ENCODE measurements around the gene GALP.

The GALP gene

DNA sequence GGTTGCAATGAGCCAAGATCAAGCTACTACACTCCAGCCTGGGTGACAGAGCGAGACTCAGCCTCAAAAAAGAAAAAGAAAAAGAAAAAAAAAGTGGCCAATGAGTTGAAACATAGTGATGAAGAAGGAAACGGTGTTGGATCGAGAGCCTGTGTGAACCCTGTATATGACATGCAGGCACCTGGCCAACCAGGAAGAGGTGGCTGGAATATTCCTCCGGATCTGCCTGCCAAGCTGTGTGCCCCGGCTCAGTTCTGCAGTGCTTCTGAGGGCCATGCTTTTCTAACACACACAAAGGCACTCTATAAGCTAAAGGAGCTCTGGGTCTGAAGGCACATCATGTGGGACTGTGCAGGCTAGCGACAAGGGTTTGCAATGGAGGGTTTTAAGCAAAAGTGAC lies 38.4 kb upstream of the GALP start:
- no peak overlapping the region for H2AK5ac ChIP-seq (ENCODE audit: low read length, severe bottlenecking)
- no peak overlapping the region for H2BK12ac ChIP-seq (ENCODE audit: low read length in 2 of 2)
- no peak overlapping the region for H3K4me2 ChIP-seq (ENCODE audit: low read length, poor library complexity, severe bottlenecking)
- no peak overlapping the region for H2BK15ac ChIP-seq (ENCODE audit: low read depth, poor library complexity, severe bottlenecking)
- H3K23ac ChIP-seq (ENCODE audit: low read length in 2 of 2), result no peak overlapping the region
- no peaks in the 10 kb centered on the region for H3K9me3 ChIP-seq (ENCODE audit: control insufficient read depth, low read length)
- no peak overlapping the region for H2AFZ ChIP-seq (ENCODE audit: low read depth, low read length)
- H3K36me3 ChIP-seq (ENCODE audit: control insufficient read depth in 1 of 2, insufficient read depth in 2 of 2, low read depth in 1 of 2, low read length in 2 of 2), result peaks cover under 1% of the 10 kb centered on the region in 2 experiments
- H3K14ac ChIP-seq (ENCODE audit: low read length in 2 of 2), result no peak overlapping the region
- H2BK120ac ChIP-seq (ENCODE audit: low read depth, low read length), result no peak overlapping the region
- 90% methylated on average over 5 of the region's 6 CpGs for WGBS
- H4K91ac ChIP-seq (ENCODE audit: low read length), result no peak overlapping the region
- DNase-seq, result no peak
- no peak overlapping the region for H2BK5ac ChIP-seq (ENCODE audit: low read depth, low read length, poor library complexity, severe bottlenecking)
- no peak overlapping the region for H3K27ac ChIP-seq (ENCODE audit: low read length, poor library complexity, severe bottlenecking)
- H3K79me1 ChIP-seq (replicated peaks; ENCODE audit: low read length, poor library complexity, severe bottlenecking), result peaks cover 4% of the 10 kb centered on the region
- H3K9ac ChIP-seq (ENCODE audit: low read length), result no peak overlapping the region
- H3K18ac ChIP-seq (ENCODE audit: low read depth in 1 of 2, low read length in 2 of 2), result no peak overlapping the region
- H3K4me1 ChIP-seq (ENCODE audit: control insufficient read depth, insufficient read depth, low read depth, low read length), result peaks cover 8% of the 10 kb centered on the region
- no peaks in the 10 kb centered on the region for H3K27me3 ChIP-seq (ENCODE audit: control insufficient read depth in 1 of 2, insufficient read depth in 1 of 2, low read length in 2 of 2)
- no peak overlapping the region for H4K8ac ChIP-seq (ENCODE audit: low read length)
- H3K4ac ChIP-seq (ENCODE audit: low read depth in 1 of 2, low read length in 2 of 2), result no peak overlapping the region
- no peak overlapping the region for H3K4me3 ChIP-seq (ENCODE audit: insufficient read depth in 1 of 2, low read depth in 1 of 2, low read length in 2 of 2)

DNA sequence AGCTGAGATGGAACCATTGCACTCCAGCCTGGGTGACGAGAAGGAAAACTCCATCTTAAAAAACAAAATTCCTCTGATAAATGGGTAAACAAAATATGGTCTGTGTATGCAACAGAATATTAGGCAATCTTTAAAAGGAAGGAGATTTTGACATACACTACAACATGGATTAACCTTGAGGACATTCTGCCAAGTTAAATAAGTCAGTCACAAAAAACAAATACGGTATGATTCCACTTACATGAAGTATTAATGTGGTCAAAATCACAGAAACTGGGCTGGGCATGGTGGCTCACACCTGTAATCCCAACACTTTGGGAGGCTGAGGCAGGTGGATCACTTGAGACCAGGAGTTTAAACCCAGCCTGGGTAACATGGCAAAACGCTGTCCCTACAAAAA lies 37.7 kb upstream of the GALP start:
- whole genome bisulfite sequencing, result 81% methylated on average over 2 of the region's 3 CpGs
- H2AK5ac ChIP-seq (ENCODE audit: low read length, severe bottlenecking), result no peak overlapping the region
- no peak overlapping the region for H3K23ac ChIP-seq (ENCODE audit: low read length in 2 of 2)
- no peak for DNase-seq
- peaks cover 14% of the 10 kb centered on the region for H3K4me1 ChIP-seq (ENCODE audit: control insufficient read depth, insufficient read depth, low read depth, low read length)
- no peak overlapping the region for H2BK5ac ChIP-seq (ENCODE audit: low read depth, low read length, poor library complexity, severe bottlenecking)
- H3K4me2 ChIP-seq (ENCODE audit: low read length, poor library complexity, severe bottlenecking), result no peak overlapping the region
- H3K4ac ChIP-seq (ENCODE audit: low read depth in 1 of 2, low read length in 2 of 2), result no peak overlapping the region
- H3K79me1 ChIP-seq (replicated peaks; ENCODE audit: low read length, poor library complexity, severe bottlenecking), result peaks cover 10% of the 10 kb centered on the region
- H4K8ac ChIP-seq (ENCODE audit: low read length), result no peak overlapping the region
- peaks cover 3 to 7% of the 10 kb centered on the region in 2 experiments for H3K36me3 ChIP-seq (ENCODE audit: control insufficient read depth in 1 of 2, insufficient read depth in 2 of 2, low read depth in 1 of 2, low read length in 2 of 2)
- no peak overlapping the region for H3K18ac ChIP-seq (ENCODE audit: low read depth in 1 of 2, low read length in 2 of 2)
- no peak overlapping the region for H2BK12ac ChIP-seq (ENCODE audit: low read length in 2 of 2)
- no peaks in the 10 kb centered on the region for H3K27me3 ChIP-seq (ENCODE audit: control insufficient read depth in 1 of 2, insufficient read depth in 1 of 2, low read length in 2 of 2)
- H3K27ac ChIP-seq (ENCODE audit: low read length, poor library complexity, severe bottlenecking), result no peak overlapping the region
- no peak overlapping the region for H2AFZ ChIP-seq (ENCODE audit: low read depth, low read length)
- H4K91ac ChIP-seq (ENCODE audit: low read length), result no peak overlapping the region
- no peak overlapping the region for H2BK15ac ChIP-seq (ENCODE audit: low read depth, poor library complexity, severe bottlenecking)
- no peak overlapping the region for H3K14ac ChIP-seq (ENCODE audit: low read length in 2 of 2)
- no peaks in the 10 kb centered on the region for H3K9me3 ChIP-seq (ENCODE audit: control insufficient read depth, low read length)
- no peak overlapping the region for H3K4me3 ChIP-seq (ENCODE audit: insufficient read depth in 1 of 2, low read depth in 1 of 2, low read length in 2 of 2)
- no peak overlapping the region for H2BK120ac ChIP-seq (ENCODE audit: low read depth, low read length)
- H3K9ac ChIP-seq (ENCODE audit: low read length), result no peak overlapping the region

DNA sequence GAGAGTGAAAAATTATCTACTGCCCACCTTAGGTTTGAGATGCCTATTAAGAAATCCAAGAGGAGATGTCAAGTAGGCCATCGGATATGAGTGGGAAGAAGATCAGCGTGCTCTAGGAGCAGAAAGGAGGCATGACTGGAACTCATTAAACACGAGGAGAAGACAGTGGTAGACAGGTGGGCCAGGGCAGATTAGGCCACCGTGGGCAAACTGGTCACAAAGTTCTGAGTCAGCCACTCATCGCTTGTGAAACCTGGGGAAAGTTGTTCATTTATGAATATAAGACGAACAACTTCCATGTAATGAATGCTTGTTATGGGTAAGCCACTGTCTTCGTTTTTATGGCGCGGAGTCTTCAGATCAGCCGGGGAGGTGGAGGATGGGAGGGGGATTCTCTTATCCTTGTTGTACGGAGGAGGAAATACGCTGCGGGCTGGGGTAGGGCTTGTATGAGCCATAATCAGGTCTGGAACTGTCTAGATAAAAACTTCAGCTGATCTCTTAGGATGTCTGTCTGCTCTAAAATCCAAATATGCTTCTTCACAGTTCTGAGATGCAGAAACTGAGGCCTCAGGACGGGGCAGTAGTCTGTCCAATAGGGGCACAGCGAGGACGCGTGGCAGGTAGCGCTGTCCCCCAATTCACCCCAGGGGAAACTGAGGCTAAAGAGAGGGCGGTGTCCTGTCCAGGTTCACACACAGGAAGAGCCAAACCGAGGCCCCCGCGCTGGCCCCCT lies 35.8 kb upstream of the GALP start:
- H2AK5ac ChIP-seq (ENCODE audit: low read length, severe bottlenecking), result peak overlapping the region; percentile 83
- H3K27me3 ChIP-seq (ENCODE audit: control insufficient read depth in 1 of 2, insufficient read depth in 1 of 2, low read length in 2 of 2), result no peaks in the 10 kb centered on the region
- peak overlapping the region; percentile 57 to 81 for H3K4me3 ChIP-seq (ENCODE audit: insufficient read depth in 1 of 2, low read depth in 1 of 2, low read length in 2 of 2)
- peak overlapping the region; percentile 57 for H4K91ac ChIP-seq (ENCODE audit: low read length)
- H2BK15ac ChIP-seq (ENCODE audit: low read depth, poor library complexity, severe bottlenecking), result peak overlapping the region; percentile 94
- 51% methylated on average over 22 of the region's 22 CpGs for WGBS
- H3K36me3 ChIP-seq (ENCODE audit: control insufficient read depth in 1 of 2, insufficient read depth in 2 of 2, low read depth in 1 of 2, low read length in 2 of 2), result peaks cover 3 to 13% of the 10 kb centered on the region in 2 experiments
- peaks cover 15% of the 10 kb centered on the region for H3K4me1 ChIP-seq (ENCODE audit: control insufficient read depth, insufficient read depth, low read depth, low read length)
- H3K9me3 ChIP-seq (ENCODE audit: control insufficient read depth, low read length), result no peaks in the 10 kb centered on the region
- peak overlapping the region in 1 of 2 experiments; percentile 18 for H2BK12ac ChIP-seq (ENCODE audit: low read length in 2 of 2)
- peak overlapping the region; percentile 95 for H4K8ac ChIP-seq (ENCODE audit: low read length)
- no peak overlapping the region for H3K23ac ChIP-seq (ENCODE audit: low read length in 2 of 2)
- H3K79me1 ChIP-seq (replicated peaks; ENCODE audit: low read length, poor library complexity, severe bottlenecking), result peaks cover 13% of the 10 kb centered on the region
- H2AFZ ChIP-seq (ENCODE audit: low read depth, low read length), result peak overlapping the region; percentile 91
- peak overlapping the region; percentile 85 for H3K4me2 ChIP-seq (ENCODE audit: low read length, poor library complexity, severe bottlenecking)
- H3K4ac ChIP-seq (ENCODE audit: low read depth in 1 of 2, low read length in 2 of 2), result peak overlapping the region; percentile 35 to 90
- peak overlapping the region; percentile 85 to 89 for H3K18ac ChIP-seq (ENCODE audit: low read depth in 1 of 2, low read length in 2 of 2)
- peak overlapping the region; percentile 63 for H3K27ac ChIP-seq (ENCODE audit: low read length, poor library complexity, severe bottlenecking)
- H3K9ac ChIP-seq (ENCODE audit: low read length), result peak overlapping the region; percentile 94
- peak overlapping the region in 1 of 2 experiments; percentile 96 for H3K14ac ChIP-seq (ENCODE audit: low read length in 2 of 2)
- H2BK120ac ChIP-seq (ENCODE audit: low read depth, low read length), result no peak overlapping the region
- DNase-seq, result peak; percentile 15
- peak overlapping the region; percentile 61 for H2BK5ac ChIP-seq (ENCODE audit: low read depth, low read length, poor library complexity, severe bottlenecking)

DNA sequence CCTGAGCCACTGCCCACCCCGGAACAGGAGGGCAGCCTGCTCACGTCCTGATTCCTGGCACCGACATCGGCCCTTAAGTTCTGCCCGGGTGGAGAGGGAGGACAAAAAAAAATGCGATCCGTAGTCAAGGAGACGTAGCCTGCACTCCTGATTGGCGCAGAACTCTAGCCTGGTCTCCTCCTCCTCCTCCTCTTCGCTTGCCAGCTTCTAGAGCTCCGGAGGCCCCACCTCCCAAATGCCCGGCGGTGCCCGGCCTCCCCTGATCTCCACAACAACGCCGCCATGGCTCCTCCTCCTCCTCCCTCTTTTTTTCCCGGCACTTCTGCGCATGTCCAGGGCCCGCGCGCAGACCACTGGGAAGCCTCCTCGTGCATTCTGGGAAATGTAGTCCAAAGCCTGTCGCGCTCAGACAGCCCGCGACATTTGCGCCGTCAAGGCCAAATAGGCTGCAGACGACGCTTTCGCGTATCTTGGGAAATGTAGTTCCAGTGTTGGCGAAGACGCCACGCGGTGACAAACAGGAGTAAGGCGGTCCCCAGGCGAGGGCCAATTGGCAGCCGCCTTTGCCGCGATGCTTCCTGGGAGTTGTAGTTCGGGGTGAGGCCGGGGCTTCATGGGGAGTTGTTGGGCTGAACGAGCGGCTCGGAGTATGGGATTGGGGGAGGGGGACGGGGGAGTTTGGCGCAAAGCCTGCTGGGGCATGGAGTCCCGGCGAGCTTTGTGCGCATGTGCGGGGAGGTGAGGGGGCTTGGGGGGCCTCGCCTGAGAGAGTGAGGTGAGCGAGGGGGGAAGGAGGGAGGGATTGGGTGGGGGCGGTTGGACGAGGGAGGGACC lies 35.0 kb upstream of the GALP start, which contains the start of gene ZNF444:
ZNF444 (plus strand) TSS at position 705 of the 834 bp plus-strand sequence. CDS start 5,625 bp downstream, outside the sequence.
- Histone ChIP-seq H3K23ac (ENCODE audit: low read length in 2 of 2) (no peak within 1 kb of the TSS), H4K8ac (ENCODE audit: low read length) (peak within 1 kb of the TSS; percentile 95), H3K14ac (ENCODE audit: low read length in 2 of 2) (peak within 1 kb of the TSS in 1 of 2 experiments; percentile 96), H2BK5ac (ENCODE audit: low read depth, low read length, poor library complexity, severe bottlenecking) (peak within 1 kb of the TSS; percentile 61), H3K4ac (ENCODE audit: low read depth in 1 of 2, low read length in 2 of 2) (peak within 1 kb of the TSS; percentile 59 to 90), H2BK15ac (ENCODE audit: low read depth, poor library complexity, severe bottlenecking) (no peak within 1 kb of the TSS), H3K27me3 (ENCODE audit: control insufficient read depth in 1 of 2, insufficient read depth in 1 of 2, low read length in 2 of 2) (no peaks in the 10 kb centered on the region), H3K4me3 (ENCODE audit: insufficient read depth in 1 of 2, low read depth in 1 of 2, low read length in 2 of 2) (peak within 1 kb of the TSS; percentile 65 to 86), H3K36me3 (ENCODE audit: control insufficient read depth in 1 of 2, insufficient read depth in 2 of 2, low read depth in 1 of 2, low read length in 2 of 2) (peaks cover 3 to 18% of the 10 kb centered on the region in 2 experiments), H3K18ac (ENCODE audit: low read depth in 1 of 2, low read length in 2 of 2) (peak within 1 kb of the TSS; percentile 85 to 89), H3K4me1 (ENCODE audit: control insufficient read depth, insufficient read depth, low read depth, low read length) (peaks cover 15% of the 10 kb centered on the region), H3K27ac (ENCODE audit: low read length, poor library complexity, severe bottlenecking) (peak within 1 kb of the TSS; percentile 69), H2BK12ac (ENCODE audit: low read length in 2 of 2) (no peak within 1 kb of the TSS), H3K9me3 (ENCODE audit: control insufficient read depth, low read length) (no peaks in the 10 kb centered on the region), H2AK5ac (ENCODE audit: low read length, severe bottlenecking) (no peak within 1 kb of the TSS), H3K79me1 (replicated peaks; ENCODE audit: low read length, poor library complexity, severe bottlenecking) (peaks cover 16% of the 10 kb centered on the region), H3K4me2 (ENCODE audit: low read length, poor library complexity, severe bottlenecking) (peak within 1 kb of the TSS; percentile 85), H4K91ac (ENCODE audit: low read length) (peak within 1 kb of the TSS; percentile 57), H3K9ac (ENCODE audit: low read length) (peak within 1 kb of the TSS; percentile 94), H2BK120ac (ENCODE audit: low read depth, low read length) (no peak within 1 kb of the TSS), H2AFZ (ENCODE audit: low read depth, low read length) (peak within 1 kb of the TSS; percentile 91)
- peak; percentile 100 for DNase-seq
- under 1% methylated on average over 56 of the region's 56 CpGs for WGBS

Data from mesenchymal stem cell (in vitro differentiated cells and primary cell).